DMS153 treated with DMSO at 0.1 percent for 48 hours (cell line): Measurements from ENCODE around the gene IFI35.
"Not testable (repeated sequence)": the region's sequence is repeated elsewhere in the genome, so short reads cannot be mapped to it uniquely, and the experiment has no call there.

ENCODE experiments used
- DNase-seq: peaks from one replicate; lab custom pipeline; 2025; ENCODE audit not compliant: unreplicated experiment; lab: John Stamatoyannopoulos, UW

The IFI35 gene

GRCh38 chr17:43006639-43007551, at the start of gene IFI35:
Gene IFI35, plus strand, starts transcription at chr17:43006784. Its CDS starts 164 bp downstream, at chr17:43006948.
- peak; percentile 55 for DNase-seq

GRCh38 chr17:42964161-42964932, 42.2 kb upstream of the IFI35 start, which contains the start of gene AARSD1:
Gene AARSD1, minus strand, starts transcription at chr17:42964454. Its CDS starts 14 bp downstream, at chr17:42964440.
- peak; percentile 85 for DNase-seq

GRCh38 chr17:42967925-42968324, 38.7 kb upstream of the IFI35 start:
- DNase-seq: no peak

GRCh38 chr17:42969001-42969581, 37.5 kb upstream of the IFI35 start:
- DNase-seq: no peak

GRCh38 chr17:42971589-42971988, 35.0 kb upstream of the IFI35 start:
- DNase-seq: no peak

GRCh38 chr17:42973323-42973722, 33.3 kb upstream of the IFI35 start:
- not testable (repeated sequence) for DNase-seq

GRCh38 chr17:42975265-42975664, 31.3 kb upstream of the IFI35 start:
- DNase-seq: no peak

- DNase-seq: not testable (repeated sequence)
Observed at GRCh38 chr17:42975701-42976100, 30.9 kb upstream of the IFI35 start.

- DNase-seq: peak; percentile 36
Observed at GRCh38 chr17:42979511-42980273, 26.9 kb upstream of the IFI35 start, which contains the start of gene PTGES3L. Gene PTGES3L, minus strand, starts transcription at chr17:42980080. Its CDS starts 27 bp downstream, at chr17:42980053.

- DNase-seq: peak; percentile 57
Observed at GRCh38 chr17:42980274-42980765, 26.3 kb upstream of the IFI35 start, which contains the start of gene RUNDC1. Gene RUNDC1, plus strand, starts transcription at chr17:42980565. Its CDS starts 12 bp downstream, at chr17:42980577.

GRCh38 chr17:42980766-42981397, 25.7 kb upstream of the IFI35 start:
- DNase-seq: peak; percentile 50

GRCh38 chr17:42982266-42982665, 24.3 kb upstream of the IFI35 start:
- no peak for DNase-seq

- no peak for DNase-seq
Observed at GRCh38 chr17:42985225-42985624, 21.4 kb upstream of the IFI35 start.

- no peak for DNase-seq
Observed at GRCh38 chr17:42989141-42989540, 17.4 kb upstream of the IFI35 start.

- no peak for DNase-seq
Observed at GRCh38 chr17:42989726-42990652, 16.6 kb upstream of the IFI35 start.

GRCh38 chr17:42991471-42991870, 15.1 kb upstream of the IFI35 start:
- no peak for DNase-seq

- DNase-seq: no peak
Observed at GRCh38 chr17:42992872-42993271, 13.7 kb upstream of the IFI35 start.

- DNase-seq: not testable (repeated sequence)
Observed at GRCh38 chr17:42993913-42994312, 12.7 kb upstream of the IFI35 start.
